SK-N-SH (cell line): ENCODE data around the gene LDHD.

Source experiments
- CTCF ChIP-seq: fragments of 200-600 bp; sonication (generic); IDR thresholded peaks from 2 replicates; pipeline ENCODE4 v1.6.1; 2017; ENCODE audit warnings: antibody characterized with exemption, mild to moderate bottlenecking, moderate library complexity
- ELF1 ChIP-seq: IDR thresholded peaks from 2 replicates; pipeline ENCODE4 v1.4.0; 2012
- EP300 ChIP-seq, 2 experiments: IDR thresholded peaks; 2 replicates each; pipeline versions ENCODE4 v1.4.0 to v1.6.1; 2012; ENCODE audit warnings: borderline replicate concordance in 1 of 2, low read depth in 1 of 2, low read length in 1 of 2
- EZH2phosphoT487 ChIP-seq: fragments of 200-600 bp; sonication (generic); IDR thresholded peaks from 2 replicates; pipeline ENCODE4 v1.6.1; 2017; ENCODE audit warnings: low read depth, mixed run types, mild to moderate bottlenecking, antibody characterized with exemption, moderate library complexity, borderline replicate concordance
- GABPA ChIP-seq: IDR thresholded peaks from 2 replicates; pipeline ENCODE4 v1.4.0; 2012; ENCODE audit warnings: low read depth, mild to moderate bottlenecking
- JUND ChIP-seq: IDR thresholded peaks from 2 replicates; pipeline ENCODE4 v1.4.0; 2012
- PBX3 ChIP-seq: IDR thresholded peaks from 2 replicates; pipeline ENCODE4; 2012
- POLR2AphosphoS5 ChIP-seq: IDR thresholded peaks from 2 replicates; pipeline ENCODE4 v1.6.1; 2012; ENCODE audit warnings: low read depth, low read length
- TEAD4 ChIP-seq: IDR thresholded peaks from 2 replicates; pipeline ENCODE4 v1.4.0; 2012; ENCODE audit warnings: mild to moderate bottlenecking, borderline replicate concordance; ENCODE audit not compliant: insufficient read depth
- ZBTB33 ChIP-seq: IDR thresholded peaks from 2 replicates; pipeline ENCODE4 v1.4.0; 2012; ENCODE audit warnings: low read depth, borderline replicate concordance
- TF ChIP-seq, protein P1 (sequence below): IDR thresholded peaks from 2 replicates; pipeline ENCODE4 v1.6.1; 2012; ENCODE audit warnings: mild to moderate bottlenecking, low read depth, low read length, moderate library complexity
- TF ChIP-seq, protein P2 (sequence below): IDR thresholded peaks from 2 replicates; pipeline ENCODE4 v1.4.0; 2012; ENCODE audit warnings: low read depth

DNA sequence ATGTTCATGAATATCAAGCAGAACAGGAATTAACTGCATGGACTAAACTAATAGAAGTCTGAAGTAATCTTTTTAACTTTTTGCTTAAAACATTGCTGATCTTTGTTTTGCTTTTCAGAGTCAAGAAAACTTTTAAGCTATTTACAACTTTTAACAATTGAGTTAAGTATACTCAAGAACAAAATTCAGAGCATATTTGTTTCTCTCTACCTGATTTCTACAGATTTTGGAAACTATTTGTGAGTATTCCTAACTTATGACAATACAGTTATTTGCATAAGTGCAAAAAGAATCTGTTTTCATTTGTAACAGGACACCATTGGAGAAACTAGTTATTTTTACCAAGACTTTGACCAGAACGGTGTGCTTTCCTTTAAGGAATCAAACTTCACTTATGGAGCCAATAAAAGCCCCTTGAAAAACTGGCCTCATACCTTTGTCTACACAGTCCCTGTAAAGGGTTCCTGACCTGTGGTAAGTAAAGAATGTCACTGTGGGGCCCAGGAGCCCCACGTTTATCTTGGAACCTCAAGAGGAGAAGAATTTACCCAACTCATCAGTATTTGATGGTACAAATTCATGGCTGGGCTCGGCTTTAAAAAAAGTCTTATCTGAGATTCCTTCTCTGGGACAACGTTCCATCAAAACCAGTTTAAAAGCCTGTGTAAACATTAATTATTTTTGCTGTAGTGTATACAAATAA, 11.3 kb upstream of the LDHD start:
- TF ChIP-seq JUND: no peak
- TF ChIP-seq ZBTB33: no peak
- TF ChIP-seq, protein P1, sequence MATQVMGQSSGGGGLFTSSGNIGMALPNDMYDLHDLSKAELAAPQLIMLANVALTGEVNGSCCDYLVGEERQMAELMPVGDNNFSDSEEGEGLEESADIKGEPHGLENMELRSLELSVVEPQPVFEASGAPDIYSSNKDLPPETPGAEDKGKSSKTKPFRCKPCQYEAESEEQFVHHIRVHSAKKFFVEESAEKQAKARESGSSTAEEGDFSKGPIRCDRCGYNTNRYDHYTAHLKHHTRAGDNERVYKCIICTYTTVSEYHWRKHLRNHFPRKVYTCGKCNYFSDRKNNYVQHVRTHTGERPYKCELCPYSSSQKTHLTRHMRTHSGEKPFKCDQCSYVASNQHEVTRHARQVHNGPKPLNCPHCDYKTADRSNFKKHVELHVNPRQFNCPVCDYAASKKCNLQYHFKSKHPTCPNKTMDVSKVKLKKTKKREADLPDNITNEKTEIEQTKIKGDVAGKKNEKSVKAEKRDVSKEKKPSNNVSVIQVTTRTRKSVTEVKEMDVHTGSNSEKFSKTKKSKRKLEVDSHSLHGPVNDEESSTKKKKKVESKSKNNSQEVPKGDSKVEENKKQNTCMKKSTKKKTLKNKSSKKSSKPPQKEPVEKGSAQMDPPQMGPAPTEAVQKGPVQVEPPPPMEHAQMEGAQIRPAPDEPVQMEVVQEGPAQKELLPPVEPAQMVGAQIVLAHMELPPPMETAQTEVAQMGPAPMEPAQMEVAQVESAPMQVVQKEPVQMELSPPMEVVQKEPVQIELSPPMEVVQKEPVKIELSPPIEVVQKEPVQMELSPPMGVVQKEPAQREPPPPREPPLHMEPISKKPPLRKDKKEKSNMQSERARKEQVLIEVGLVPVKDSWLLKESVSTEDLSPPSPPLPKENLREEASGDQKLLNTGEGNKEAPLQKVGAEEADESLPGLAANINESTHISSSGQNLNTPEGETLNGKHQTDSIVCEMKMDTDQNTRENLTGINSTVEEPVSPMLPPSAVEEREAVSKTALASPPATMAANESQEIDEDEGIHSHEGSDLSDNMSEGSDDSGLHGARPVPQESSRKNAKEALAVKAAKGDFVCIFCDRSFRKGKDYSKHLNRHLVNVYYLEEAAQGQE: no peak
- no peak for TF ChIP-seq EP300 (IDR thresholded peaks at IDR 0.05; ENCODE audit: borderline replicate concordance in 1 of 2, low read depth in 1 of 2, low read length in 1 of 2)
- TF ChIP-seq CTCF: no peak
- TF ChIP-seq EZH2phosphoT487: no peak
- TF ChIP-seq TEAD4: no peak
- TF ChIP-seq POLR2AphosphoS5: no peak
- TF ChIP-seq, protein P2, sequence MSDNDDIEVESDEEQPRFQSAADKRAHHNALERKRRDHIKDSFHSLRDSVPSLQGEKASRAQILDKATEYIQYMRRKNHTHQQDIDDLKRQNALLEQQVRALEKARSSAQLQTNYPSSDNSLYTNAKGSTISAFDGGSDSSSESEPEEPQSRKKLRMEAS: no peak
- TF ChIP-seq ELF1: no peak
- no peak for TF ChIP-seq GABPA
- TF ChIP-seq PBX3: no peak
